Activated T-cell treated with anti-CD3 and anti-CD28 coated beads for 48 hours (primary cell): Measurements from ENCODE around the gene KRTAP10-5.

Experiments used
- DNase-seq: peaks from one replicate; pipeline ENCODE4 v3.0.0-alpha.2; 2020; ENCODE audit warnings: low read depth

Gene KRTAP10-5

DNA sequence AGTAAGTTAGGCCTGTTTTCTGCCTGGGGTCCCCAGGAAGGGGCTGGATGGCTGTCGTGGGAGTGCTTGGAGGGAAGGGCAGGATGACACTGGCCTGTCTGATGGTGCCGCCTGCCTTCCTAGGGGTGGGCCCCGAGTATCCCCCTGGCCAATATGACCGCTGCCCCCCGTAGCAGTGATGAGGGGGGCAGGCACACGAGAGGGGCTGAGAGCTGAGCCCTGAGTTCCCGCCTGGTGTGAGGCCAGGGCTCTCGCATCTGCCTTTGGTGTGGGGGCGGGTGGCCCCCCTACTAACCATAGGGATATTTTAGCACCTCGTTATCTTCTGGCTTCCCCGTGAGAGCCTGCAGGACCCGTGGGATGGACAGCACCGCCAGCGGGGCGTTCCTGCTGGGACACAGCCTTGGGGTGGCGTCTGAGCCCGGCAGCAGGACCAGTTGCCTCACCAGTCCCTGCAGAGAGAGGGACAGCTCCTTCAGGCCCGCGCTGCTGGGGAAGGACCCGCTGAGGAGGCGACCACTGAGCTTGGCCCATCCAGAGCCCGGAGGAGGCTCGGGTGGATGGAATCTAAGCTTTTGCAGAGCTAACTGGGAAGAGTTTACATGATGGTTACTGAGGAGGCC is 50.8 kb downstream of the KRTAP10-5 start:
- no peak for DNase-seq
